ENCODE results near the gene ANP32A.

DNA sequence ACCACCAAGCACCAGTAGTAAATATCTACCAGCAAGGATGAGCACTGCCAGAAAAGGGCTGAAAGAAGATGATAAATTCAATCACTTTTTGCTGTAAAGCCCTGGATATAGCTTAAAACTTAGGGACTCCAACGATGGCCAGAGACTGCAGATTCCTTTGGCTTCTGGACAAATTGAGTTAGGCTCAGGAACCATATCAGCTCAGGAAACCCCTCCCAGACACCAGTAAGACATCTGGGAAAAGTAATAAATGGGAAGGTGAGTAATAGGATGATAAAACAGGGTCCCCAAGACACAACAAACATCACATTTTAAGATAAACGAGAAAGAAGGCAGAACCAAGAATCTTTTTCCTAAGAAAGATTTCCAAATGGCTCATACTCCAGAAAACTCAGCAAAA is 65.0 kb downstream of the ANP32A start:
- TF ChIP-seq, protein P1, sequence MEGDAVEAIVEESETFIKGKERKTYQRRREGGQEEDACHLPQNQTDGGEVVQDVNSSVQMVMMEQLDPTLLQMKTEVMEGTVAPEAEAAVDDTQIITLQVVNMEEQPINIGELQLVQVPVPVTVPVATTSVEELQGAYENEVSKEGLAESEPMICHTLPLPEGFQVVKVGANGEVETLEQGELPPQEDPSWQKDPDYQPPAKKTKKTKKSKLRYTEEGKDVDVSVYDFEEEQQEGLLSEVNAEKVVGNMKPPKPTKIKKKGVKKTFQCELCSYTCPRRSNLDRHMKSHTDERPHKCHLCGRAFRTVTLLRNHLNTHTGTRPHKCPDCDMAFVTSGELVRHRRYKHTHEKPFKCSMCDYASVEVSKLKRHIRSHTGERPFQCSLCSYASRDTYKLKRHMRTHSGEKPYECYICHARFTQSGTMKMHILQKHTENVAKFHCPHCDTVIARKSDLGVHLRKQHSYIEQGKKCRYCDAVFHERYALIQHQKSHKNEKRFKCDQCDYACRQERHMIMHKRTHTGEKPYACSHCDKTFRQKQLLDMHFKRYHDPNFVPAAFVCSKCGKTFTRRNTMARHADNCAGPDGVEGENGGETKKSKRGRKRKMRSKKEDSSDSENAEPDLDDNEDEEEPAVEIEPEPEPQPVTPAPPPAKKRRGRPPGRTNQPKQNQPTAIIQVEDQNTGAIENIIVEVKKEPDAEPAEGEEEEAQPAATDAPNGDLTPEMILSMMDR (IDR thresholded peaks at IDR 0.05): no peak
- TF ChIP-seq POLR2A (IDR thresholded peaks at IDR 0.05): no peak
